ENCODE results near the gene OPN5.

DNA sequence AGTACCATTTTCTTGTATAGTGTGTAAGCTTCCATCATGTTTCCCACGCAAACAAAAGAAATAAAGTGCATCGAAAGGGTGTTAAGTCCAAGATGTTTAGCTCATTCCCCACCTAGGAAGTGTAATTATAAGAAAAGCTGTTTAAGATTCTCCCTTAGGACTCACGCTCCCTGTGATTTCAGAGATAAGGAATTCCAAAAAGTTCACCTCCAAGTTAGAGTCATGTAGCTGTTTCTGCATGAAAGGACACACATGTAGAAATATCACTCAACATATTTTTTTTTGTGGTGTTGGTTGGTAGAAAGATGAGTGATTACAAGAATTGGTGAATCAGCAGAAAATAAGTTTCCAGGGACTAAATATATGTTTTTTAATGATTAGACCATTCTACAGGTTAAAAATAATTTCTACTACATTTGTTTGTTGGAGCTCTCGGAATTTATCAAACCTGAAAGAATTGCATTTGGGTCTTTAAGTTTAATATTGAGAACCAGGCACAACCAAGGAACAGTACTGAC is 10.4 kb downstream of the OPN5 start:
- TF ChIP-seq, protein P1, sequence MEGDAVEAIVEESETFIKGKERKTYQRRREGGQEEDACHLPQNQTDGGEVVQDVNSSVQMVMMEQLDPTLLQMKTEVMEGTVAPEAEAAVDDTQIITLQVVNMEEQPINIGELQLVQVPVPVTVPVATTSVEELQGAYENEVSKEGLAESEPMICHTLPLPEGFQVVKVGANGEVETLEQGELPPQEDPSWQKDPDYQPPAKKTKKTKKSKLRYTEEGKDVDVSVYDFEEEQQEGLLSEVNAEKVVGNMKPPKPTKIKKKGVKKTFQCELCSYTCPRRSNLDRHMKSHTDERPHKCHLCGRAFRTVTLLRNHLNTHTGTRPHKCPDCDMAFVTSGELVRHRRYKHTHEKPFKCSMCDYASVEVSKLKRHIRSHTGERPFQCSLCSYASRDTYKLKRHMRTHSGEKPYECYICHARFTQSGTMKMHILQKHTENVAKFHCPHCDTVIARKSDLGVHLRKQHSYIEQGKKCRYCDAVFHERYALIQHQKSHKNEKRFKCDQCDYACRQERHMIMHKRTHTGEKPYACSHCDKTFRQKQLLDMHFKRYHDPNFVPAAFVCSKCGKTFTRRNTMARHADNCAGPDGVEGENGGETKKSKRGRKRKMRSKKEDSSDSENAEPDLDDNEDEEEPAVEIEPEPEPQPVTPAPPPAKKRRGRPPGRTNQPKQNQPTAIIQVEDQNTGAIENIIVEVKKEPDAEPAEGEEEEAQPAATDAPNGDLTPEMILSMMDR (conservative IDR thresholded peaks at IDR 0.05 in 1 of 2, IDR thresholded peaks at IDR 0.05 in 1 of 2; ENCODE audit: low read depth in 1 of 2, low read length in 2 of 2) = no peak
- no peak for TF ChIP-seq EZH2 (IDR thresholded peaks at IDR 0.05; ENCODE audit: low read length, missing control alignments)

Measured in fibroblast of lung (primary cell).